HG03342 (cell line): ENCODE data around the gene TSC2.
"Not testable (repeated sequence)": the region's sequence is repeated elsewhere in the genome, so short reads cannot be mapped to it uniquely, and the experiment has no call there.

Source experiments
- ATAC-seq: cut with Tn5 transposase; IDR thresholded peaks from one replicate; pipeline ENCODE4 v1.9.1; 2021; ENCODE audit warnings: mild to moderate bottlenecking, moderate library complexity; ENCODE audit not compliant: unreplicated experiment

TSC2 gene

DNA sequence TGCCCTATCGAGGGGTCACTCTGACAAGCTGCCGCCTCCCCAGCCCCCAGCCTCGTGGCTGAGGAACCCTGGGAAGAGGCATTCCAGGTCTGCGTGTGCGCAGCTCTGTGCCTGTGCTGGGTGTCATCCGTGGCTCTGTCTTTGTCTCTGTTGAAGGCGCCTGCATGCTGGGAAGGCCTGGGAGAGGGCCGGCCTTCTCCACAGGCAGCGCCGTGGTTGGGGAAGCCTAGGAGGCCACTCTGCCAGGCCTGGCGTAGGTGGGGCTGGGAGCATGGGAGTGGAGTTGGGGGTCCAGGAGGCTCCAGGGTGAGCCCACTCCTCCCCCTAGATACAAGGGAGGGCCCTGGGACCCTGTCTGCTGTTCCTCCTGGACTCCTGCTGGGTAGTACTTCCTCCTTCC is 17.7 kb upstream of the TSC2 start:
- no peak for ATAC-seq

- ATAC-seq, result no peak
Observed at GRCh38 chr16:2031081-2031577, 16.7 kb upstream of the TSC2 start.

- no peak for ATAC-seq
Observed at GRCh38 chr16:2032285-2033056, 15.3 kb upstream of the TSC2 start.

DNA sequence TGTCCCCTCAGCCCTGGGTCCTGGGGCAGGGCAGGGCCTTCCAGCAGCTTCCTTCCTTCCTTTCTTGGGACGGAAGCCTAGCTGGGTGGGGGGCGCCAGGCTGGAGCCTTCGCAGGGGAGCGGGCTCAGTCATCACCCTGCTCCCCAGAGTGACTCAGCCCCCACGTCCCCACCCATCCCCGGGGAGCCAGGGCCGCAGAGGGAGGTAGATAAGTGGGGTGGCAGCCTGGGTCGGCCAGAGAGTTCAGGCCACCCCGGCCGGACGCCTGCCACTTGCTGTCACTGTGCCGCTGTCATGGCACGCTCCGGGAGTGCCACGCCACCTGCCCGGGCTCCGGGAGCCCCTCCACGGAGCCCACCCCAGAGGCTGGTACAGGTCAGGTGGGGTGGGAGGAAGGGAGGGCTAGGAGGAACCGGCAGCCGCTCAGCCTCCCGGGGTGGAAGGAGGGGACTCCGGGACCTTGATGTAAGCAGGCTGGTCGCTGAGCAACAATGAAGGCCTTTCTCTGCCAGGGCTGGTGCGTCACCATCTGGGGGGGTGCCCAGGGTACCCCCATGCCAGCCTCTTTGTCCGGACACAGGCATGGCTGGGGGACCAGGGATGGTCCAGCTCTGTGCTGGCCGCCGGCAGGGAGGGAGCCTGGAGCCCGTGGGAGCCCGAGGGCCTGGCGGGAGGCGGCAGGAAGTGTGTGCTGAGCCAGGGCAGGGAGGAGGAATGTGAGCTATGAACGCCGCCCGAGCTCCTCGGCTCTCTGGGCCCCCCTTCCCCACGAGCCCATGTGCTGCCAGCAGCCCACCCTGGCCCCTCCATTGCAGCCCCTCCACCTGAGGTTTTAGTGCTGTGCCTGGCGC is 14.5 kb upstream of the TSC2 start:
- ATAC-seq, result no peak

DNA sequence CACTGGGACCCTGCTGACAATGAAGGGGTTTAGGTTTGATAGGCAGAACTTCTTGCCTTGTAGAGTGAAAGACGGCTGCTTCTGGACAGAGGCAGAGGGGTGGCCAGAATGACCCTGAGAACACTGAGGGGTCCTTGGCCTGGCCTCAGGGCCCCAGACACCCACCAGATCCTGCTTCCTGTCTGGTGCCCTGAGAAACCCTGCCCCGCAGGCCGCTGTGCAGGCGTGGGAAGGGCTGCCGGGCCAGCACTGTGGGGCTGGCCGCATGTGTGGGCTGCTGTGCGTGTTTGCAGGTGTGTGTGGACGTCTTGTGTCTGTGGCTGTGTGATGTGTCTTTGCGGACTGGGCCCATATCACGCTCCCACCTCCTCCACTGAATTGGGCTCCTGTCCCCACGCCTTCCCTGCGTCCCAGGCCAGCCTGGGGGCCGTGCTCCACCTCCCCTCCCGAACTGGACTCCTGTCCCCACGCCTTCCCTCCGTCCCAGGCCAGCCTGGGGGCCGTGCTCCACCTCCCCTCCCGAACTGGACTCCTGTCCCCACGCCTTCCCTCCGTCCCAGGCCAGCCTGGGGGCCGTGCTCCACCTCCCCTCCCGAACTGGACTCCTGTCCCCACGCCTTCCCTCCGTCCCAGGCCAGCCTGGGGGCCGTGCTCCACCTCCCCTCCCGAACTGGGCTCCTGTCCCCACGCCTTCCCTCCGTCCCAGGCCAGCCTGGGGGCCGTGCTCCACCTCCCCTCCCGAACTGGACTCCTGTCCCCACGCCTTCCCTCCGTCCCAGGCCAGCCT is 13.7 kb upstream of the TSC2 start:
- not testable (repeated sequence) for ATAC-seq

GRCh38 chr16:2034696-2035430 is 12.9 kb upstream of the TSC2 start:
- no peak for ATAC-seq

GRCh38 chr16:2035431-2036199 is 12.2 kb upstream of the TSC2 start:
- ATAC-seq, result no peak

DNA sequence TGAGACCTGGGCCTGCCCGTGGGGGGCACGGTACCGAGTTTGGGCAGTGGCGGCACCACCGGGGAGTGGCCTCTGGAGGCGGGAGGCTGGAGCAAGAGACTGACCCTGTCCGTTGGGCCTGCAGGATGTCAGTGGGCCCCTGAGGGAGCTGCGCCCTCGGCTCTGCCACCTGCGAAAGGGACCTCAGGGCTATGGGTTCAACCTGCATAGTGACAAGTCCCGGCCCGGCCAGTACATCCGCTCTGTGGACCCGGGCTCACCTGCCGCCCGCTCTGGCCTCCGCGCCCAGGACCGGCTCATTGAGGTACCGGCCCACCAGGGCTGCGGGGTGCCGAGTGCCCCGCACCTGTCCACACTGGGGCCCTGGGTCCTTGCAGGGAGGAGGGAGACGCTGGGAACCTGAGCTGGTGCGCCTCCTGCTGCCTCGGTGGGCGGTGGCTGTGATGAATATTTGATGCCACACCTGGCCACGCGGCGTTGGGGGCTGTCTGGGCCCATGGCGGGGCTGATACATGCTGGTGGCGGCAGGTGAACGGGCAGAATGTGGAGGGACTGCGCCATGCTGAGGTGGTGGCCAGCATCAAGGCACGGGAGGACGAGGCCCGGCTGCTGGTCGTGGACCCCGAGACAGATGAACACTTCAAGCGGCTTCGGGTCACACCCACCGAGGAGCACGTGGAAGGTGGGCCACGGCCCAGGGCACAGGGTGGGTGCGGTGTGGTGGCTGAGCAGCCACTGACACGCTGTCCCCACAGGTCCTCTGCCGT is 11.4 kb upstream of the TSC2 start:
- no peak for ATAC-seq

DNA sequence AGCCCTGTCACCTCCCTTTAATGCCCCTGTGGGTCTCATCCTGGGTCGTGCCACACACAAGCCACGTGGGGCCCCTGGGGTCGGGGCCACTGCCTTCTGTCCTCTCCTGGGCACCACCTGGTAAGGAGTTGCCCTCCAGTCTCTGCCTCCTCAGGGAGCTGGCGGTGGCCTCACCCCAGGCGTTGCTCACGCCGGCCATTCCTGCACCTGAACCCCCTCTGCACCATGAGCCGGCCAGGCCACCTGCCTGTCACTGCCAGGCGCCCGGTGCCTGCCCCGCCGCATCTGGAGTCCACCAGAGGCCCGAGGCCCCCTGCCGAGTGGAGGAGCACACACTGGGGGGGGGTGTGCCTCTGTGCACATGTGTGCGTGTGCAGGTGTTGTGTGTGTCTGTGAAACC is 10.7 kb upstream of the TSC2 start:
- ATAC-seq, result no peak

DNA sequence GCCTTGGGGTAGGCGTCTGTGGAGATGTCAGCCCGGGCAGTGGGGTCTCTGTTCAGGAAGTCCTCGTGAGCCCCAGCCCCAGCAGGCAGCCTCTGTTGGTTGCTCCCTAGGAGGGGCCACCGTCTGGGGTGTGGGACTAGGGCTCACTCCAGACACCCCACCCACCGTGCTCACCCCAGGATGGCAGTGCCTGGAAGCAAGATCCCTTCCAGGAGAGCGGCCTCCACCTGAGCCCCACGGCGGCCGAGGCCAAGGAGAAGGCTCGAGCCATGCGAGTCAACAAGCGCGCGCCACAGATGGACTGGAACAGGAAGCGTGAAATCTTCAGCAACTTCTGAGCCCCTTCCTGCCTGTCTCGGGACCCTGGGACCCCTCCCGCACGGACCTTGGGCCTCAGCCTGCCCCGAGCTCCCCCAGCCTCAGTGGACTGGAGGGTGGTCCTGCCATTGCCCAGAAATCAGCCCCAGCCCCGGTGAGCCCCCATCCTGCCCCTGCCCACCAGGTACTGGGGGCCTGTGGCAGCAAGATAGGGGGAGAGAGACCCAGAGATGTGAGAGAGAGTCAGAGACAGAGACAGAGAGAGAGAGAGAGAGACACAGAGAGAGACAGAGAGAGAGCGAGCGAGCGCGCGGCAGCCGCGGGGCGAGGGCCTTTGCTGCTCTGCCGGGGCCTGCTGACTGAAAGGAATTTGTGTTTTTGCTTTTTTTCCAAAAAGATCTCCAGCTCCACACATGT is 10.0 kb upstream of the TSC2 start:
- no peak for ATAC-seq

DNA sequence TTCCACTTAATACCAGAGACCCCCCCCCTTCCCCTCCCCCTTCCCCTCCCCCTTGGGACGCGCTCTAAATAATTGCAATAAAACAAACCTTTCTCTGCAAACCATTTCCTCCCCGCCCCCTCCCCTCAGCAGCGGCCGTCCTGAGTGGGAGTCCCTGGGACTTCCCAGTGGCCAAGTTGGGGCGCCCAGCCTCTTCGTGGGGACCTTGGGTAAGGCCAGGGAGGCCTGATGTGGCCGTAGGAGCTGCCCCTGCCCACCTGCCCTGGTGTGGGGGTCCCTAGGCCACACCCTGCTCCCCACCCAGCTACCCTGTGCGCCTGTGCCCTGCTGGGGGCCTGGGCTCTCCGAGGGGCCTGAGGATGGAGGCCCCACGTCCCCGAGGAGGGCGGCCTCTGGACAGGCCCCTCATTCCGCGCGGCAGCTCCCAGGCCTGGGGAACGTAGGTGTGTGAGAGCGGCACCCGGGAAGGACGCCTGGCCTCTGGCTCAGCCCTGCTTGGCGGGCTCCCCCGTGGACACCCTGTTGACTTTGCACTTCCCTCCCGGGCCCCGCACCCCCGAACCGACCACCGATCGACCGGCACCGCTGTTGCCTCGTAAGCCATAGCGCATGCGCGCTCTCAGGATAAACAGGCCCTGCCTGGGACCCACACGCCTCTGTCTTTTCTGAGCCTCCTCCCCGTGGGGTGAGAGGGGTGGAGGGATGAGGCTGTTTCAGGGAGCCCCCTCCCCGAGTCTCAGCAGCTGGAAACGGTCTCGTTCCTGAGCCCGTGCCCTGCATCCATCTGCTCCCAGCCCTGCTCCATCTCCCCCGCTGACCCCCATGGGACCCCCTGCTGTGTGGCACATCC is 9.2 kb upstream of the TSC2 start:
- ATAC-seq, result no peak

GRCh38 chr16:2039274-2040031 is 8.3 kb upstream of the TSC2 start:
- no peak for ATAC-seq

DNA sequence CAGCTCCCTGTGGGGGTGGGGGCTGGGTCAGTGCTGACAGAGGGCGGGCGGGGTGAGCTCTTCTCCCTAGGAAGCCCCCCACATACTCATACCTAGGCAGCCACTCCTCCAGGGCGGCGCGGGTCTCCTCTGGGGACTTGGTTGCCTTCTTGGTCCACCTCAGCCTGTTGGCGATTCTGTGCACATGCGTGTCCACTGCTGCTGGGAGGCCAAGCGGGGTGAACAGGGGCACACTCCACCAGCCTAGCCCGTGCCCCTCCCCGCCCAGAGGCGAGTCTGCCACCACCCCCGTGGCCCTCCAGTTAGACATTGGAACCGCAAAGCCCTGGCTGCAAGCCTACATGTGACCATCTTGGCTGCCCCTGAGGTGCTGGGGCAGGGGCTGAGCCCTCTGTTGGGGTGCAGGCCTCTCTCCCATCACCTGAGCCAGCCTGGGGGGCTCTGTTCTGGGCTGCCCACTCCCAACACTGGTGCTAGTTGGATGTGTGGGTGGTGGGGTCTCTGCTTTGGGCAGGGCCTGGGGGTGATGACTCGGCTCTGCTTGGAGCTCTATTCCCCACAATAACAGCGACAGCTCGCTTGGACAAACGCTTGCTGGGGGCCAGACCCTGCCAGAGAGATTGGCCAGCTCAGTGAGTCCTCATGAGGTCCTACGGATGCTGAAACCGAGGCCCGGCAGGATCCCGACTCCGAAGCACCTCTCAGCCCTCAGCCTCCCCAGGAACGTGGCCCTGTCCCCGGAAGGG is 7.6 kb upstream of the TSC2 start:
- ATAC-seq, result no peak

GRCh38 chr16:2040787-2041522 is 6.8 kb upstream of the TSC2 start:
- no peak for ATAC-seq
